A673 (cell line): ENCODE measurements around the gene ZEB2. TPM values are rescaled to one million over a fixed set of nuclear protein-coding genes. Genes with fewer than 3 reads are reported as not detected.

Experiments used
- BruUV-seq: library from RNA; stranded (reverse); fragments of 400-500 nt; replicated peaks from 2 replicates; lab custom pipeline; 2021; lab: Mats Ljungman, UMichigan
- CTCF ChIA-PET: fragments of 300-600 bp; sonication (Branson Sonifier 250); formaldehyde crosslinking; loops from one replicate; lab custom pipeline; 2022; ENCODE audit warnings: antibody characterized with exemption; lab: Charles Lee
- POLR2A ChIA-PET: fragments of 300-600 bp; sonication (Branson Sonifier 250); formaldehyde crosslinking; loops from one replicate; lab custom pipeline; 2022; ENCODE audit warnings: antibody characterized with exemption; ENCODE audit not compliant: low non-redundant PET; lab: Charles Lee
- DNase-seq: peaks from one replicate; pipeline ENCODE4 v3.0.0-alpha.2; 2015; ENCODE audit warnings: low spot score
- H3K27ac ChIP-seq: fragments of 200-600 bp; sonication (generic); 2 replicates; pipeline ENCODE4 v1.5.1; 2016; ENCODE audit warnings: mixed run types, low read depth, mild to moderate bottlenecking, mixed read lengths, antibody characterized with exemption, low read length; ENCODE audit not compliant: poor library complexity, severe bottlenecking
- H3K27me3 ChIP-seq: fragments of 200-600 bp; sonication (generic); replicated peaks from 2 replicates; pipeline ENCODE4 v1.6.1; 2017; ENCODE audit warnings: mixed run types, low read depth, mild to moderate bottlenecking, mixed read lengths, antibody characterized with exemption, low read length; ENCODE audit not compliant: insufficient read depth, poor library complexity
- H3K36me3 ChIP-seq: fragments of 200-600 bp; sonication (generic); 2 replicates; pipeline ENCODE4 v1.6.1; 2016; ENCODE audit warnings: mixed run types, mild to moderate bottlenecking, mixed read lengths, antibody characterized with exemption, low read length; ENCODE audit not compliant: insufficient read depth, poor library complexity, severe bottlenecking
- H3K4me1 ChIP-seq: fragments of 200-600 bp; sonication (generic); 2 replicates; pipeline ENCODE4 v1.6.1; 2017; ENCODE audit warnings: mixed run types, mild to moderate bottlenecking, mixed read lengths, antibody characterized with exemption, low read length; ENCODE audit not compliant: insufficient read depth, poor library complexity, severe bottlenecking
- H3K4me3 ChIP-seq: fragments of 200-600 bp; sonication (generic); 2 replicates; pipeline ENCODE4 v1.5.1; 2016; ENCODE audit warnings: low read depth, mixed run types, mild to moderate bottlenecking, mixed read lengths, low read length; ENCODE audit not compliant: poor library complexity, severe bottlenecking
- H3K9me3 ChIP-seq: fragments of 200-600 bp; sonication (generic); 2 replicates; pipeline ENCODE4 v1.6.1; 2016; ENCODE audit warnings: mixed run types, low read depth, mild to moderate bottlenecking, mixed read lengths, antibody characterized with exemption, low read length; ENCODE audit not compliant: poor library complexity, severe bottlenecking
- CTCF ChIP-seq: fragments of 300-800, 200-600 bp; sonication (generic); conservative IDR thresholded peaks from 2 replicates; pipeline ENCODE4 v1.5.1; 2017; ENCODE audit warnings: low read depth, mild to moderate bottlenecking, antibody characterized with exemption, low read length, moderate library complexity, mixed read lengths
- EZH2 ChIP-seq: fragments of 200-600 bp; sonication (generic); IDR thresholded peaks from 2 replicates; pipeline ENCODE4 v1.6.1; 2017; ENCODE audit warnings: borderline replicate concordance, low read depth, mild to moderate bottlenecking, mixed read lengths, antibody characterized with exemption, low read length; ENCODE audit not compliant: poor library complexity, severe bottlenecking
- intact Hi-C: fragments of 100-400 bp; cut with micrococcal nuclease; formaldehyde crosslinking; loops from one replicate; pipeline ENCODE4 v1.10.0; 2022; ENCODE audit not compliant: unreplicated experiment
- total RNA-seq: library from RNA; stranded (reverse); gene quantifications from 2 replicates; pipeline ENCODE4 v1.2.3, GENCODE V29; 2021

Gene ZEB2
- total RNA-seq, 1 experiment from 2014 or later = 146 TPM

GRCh38 chr2:144419218-144419617 lies 100.7 kb downstream of the ZEB2 start:
- Histone ChIP-seq H3K4me1 (peaks cover under 1% of the 10 kb centered on the region), H3K9me3 (no peaks in the 10 kb centered on the region), H3K27ac (no peak overlapping the region), H3K36me3 (peaks cover 53% of the 10 kb centered on the region), H3K27me3 (no peaks in the 10 kb centered on the region), H3K4me3 (no peak overlapping the region)
- CTCF ChIA-PET = no interaction called here
- no peak for DNase-seq
- TF ChIP-seq CTCF (no peak), EZH2 (no peak)
- no TSS peak for BruUV-seq
- intact Hi-C loops = no loop called here
- POLR2A ChIA-PET = no interaction called here

DNA sequence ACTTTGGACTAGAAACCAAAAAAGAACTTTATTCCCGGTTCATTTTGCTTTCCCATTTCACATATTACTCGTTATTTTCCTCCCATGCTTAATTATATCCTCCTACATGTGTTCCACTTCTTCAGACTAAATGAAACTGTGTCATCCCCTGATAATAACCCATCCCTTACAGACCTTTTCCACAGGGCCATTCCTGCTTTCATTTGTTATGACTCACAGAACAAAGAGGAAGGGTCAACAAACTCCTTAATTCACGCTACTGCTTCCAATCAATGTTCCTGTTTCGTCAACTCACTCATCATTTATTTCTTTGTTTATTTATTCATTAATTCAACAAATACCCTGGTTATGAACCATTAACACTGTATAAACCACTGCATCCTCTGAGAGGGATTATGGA lies 104.5 kb downstream of the ZEB2 start:
- Histone ChIP-seq H3K36me3 (peaks cover 39% of the 10 kb centered on the region), H3K4me1 (peaks cover 4% of the 10 kb centered on the region), H3K9me3 (no peaks in the 10 kb centered on the region), H3K27me3 (no peaks in the 10 kb centered on the region), H3K27ac (no peak overlapping the region), H3K4me3 (no peak overlapping the region)
- no peak for TF ChIP-seq EZH2
- TF ChIP-seq CTCF = no peak
- BruUV-seq = no TSS peak
- POLR2A ChIA-PET = no interaction called here
- intact Hi-C loops = no loop called here
- CTCF ChIA-PET = no interaction called here
- DNase-seq = no peak

DNA sequence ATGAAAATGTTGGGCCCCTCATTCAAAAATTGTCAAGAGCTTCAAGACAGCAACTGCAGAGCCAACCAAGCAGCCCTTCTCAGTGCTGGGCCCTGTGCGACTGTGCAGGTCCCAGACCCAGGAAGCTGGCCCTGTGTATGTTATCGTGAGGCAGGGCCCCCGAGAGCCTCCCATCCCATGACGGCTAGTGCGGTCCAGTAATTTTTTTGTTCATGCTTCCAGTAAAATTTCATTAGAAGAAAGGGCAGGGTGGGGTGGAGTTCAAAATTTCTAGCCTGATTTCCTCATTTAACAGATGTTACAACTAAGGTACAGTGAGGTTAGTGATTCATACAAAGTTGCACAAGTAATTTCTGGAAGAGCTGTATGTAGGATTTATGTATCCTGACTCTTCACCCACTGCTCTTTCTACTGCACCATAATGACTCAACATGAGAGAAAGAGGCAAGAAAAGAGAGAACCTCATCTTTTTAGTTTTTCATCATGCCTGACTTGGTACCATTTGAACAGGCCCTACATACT lies 105.5 kb downstream of the ZEB2 start:
- no peak overlapping the region for H3K4me3 ChIP-seq
- no peaks in the 10 kb centered on the region for H3K27me3 ChIP-seq
- DNase-seq = no peak
- intact Hi-C loops = no loop called here
- no TSS peak for BruUV-seq
- no peaks in the 10 kb centered on the region for H3K9me3 ChIP-seq
- peaks cover 4% of the 10 kb centered on the region for H3K4me1 ChIP-seq
- H3K36me3 ChIP-seq = peaks cover 49% of the 10 kb centered on the region
- TF ChIP-seq EZH2 (no peak), CTCF (no peak)
- H3K27ac ChIP-seq = peak overlapping the region; percentile 33
- CTCF ChIA-PET = interaction anchor here (1.1 kb wide), 1 partner anchor 90 kb away, joined by 3 read pairs; no protein-coding TSS in a partner anchor
- POLR2A ChIA-PET = no interaction called here
